ENCODE results near the gene ANKRD33B.

DNA sequence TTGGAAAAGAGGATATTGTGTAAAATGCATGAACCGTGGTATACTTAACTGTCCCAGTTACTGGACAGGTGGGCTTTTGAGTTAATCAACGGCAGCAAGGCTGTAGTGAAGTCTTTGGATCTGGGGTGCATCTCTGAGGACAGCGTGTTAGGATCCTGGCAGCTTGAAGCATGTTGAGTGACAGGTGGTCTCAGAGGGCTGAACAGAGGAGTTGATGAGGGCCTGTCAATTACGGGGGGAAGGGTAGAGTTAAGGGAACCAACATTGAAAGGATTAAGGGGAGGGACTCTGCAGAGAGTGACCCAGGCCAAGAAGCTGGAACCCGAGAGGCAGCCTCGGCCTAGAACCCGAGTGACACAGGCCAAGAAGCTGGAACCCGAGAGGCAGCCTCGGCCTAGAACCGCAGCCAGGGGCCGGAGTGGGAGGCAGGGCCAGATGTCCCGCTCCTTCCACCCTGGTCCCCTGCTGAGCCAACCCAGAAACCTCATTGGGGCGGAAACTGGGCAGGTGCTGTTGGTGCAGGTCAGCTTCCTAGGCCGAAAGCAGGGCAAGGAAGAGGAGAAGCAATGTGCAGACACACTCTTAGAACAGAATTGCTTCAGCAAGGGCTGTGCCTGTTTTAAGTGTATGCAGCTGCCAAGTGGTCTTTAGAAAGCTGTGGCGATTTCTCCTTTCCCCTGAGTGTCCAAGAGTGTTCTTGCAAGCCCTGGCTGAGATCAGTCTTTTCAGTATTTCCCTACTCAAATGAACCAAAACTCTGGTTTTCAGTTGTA, 62.0 kb downstream of the ANKRD33B start:
- no peak for TF ChIP-seq EZH2 (IDR thresholded peaks at IDR 0.05; ENCODE audit: borderline replicate concordance)
- TF ChIP-seq CTCF (IDR thresholded peaks at IDR 0.05; ENCODE audit: poor library complexity), result no peak
- TF ChIP-seq EZH2phosphoT487 (IDR thresholded peaks at IDR 0.05; ENCODE audit: low read depth, severe bottlenecking, unreplicated experiment), result no peak
